OCI-LY3 (cell line): Measurements from ENCODE around the gene VTCN1.

Experiments used
- CTCF ChIP-seq: fragments of 200-600, 300-600 bp; sonication (generic); IDR thresholded peaks from 2 replicates; pipeline ENCODE4 v1.5.1; 2014; ENCODE audit warnings: antibody characterized with exemption, low read length, low read depth
- EZH2phosphoT487 ChIP-seq: fragments of 200-600 bp; shearing (Covaris generic); IDR thresholded peaks from 2 replicates; pipeline ENCODE4 v1.6.1; 2018; ENCODE audit warnings: antibody characterized with exemption, mixed run types, low read depth

- no peak for TF ChIP-seq CTCF
- TF ChIP-seq EZH2phosphoT487: no peak
Measured at GRCh38 chr1:117188170-117188815, 22.4 kb downstream of the VTCN1 start.
